Measurements from ENCODE around the gene DIDO1. TPM values are rescaled to one million over a fixed set of nuclear protein-coding genes. Genes with fewer than 3 reads are reported as not detected.

Gene DIDO1
- total and polyA plus RNA-seq, 9 of the 15 experiments (the other 6 are each of a cell fraction or from before 2014, with no cell fraction given) = 4.4 to 46.8 (median 31.2) TPM

GRCh38 chr20:62926229-62927127 is at the start of gene DIDO1 (continued):
- TF ChIP-seq THRB (CRISPR knock-in tag; conservative IDR thresholded peaks at IDR 0.05) (no peak), CEBPG (CRISPR knock-in tag; IDR thresholded peaks at IDR 0.05) (no peak), CEBPG (tag; conservative IDR thresholded peaks at IDR 0.05 in 1 of 2, IDR thresholded peaks at IDR 0.05 in 1 of 2) (no peak), ARID1B (IDR thresholded peaks at IDR 0.05) (no peak), HMG20A (CRISPR knock-in tag; conservative IDR thresholded peaks at IDR 0.05) (no peak), CBFA2T2 (conservative IDR thresholded peaks at IDR 0.05) (no peak), HMGXB4 (CRISPR knock-in tag; IDR thresholded peaks at IDR 0.05) (peak; percentile 74; the same call in 1 of the 2 replicates), ZNF444 (CRISPR knock-in tag; IDR thresholded peaks at IDR 0.05) (no peak), SNIP1 (IDR thresholded peaks at IDR 0.05; ENCODE audit: low read depth) (0 out of 2 replicates have a peak, but pooled peaks have one; percentile 45), ZNF146 (CRISPR knock-in tag; IDR thresholded peaks at IDR 0.05; ENCODE audit: unreplicated experiment) (no peak), FIP1L1 (IDR thresholded peaks at IDR 0.05; ENCODE audit: low read depth, low read length, poor library complexity, severe bottlenecking) (peak; percentile 93), PML (IDR thresholded peaks at IDR 0.05; ENCODE audit: low read length) (no peak), CREM (IDR thresholded peaks at IDR 0.05; ENCODE audit: low read depth) (peak; percentile 58; the same call in 1 of the 2 replicates), ZNF512 (tag; IDR thresholded peaks at IDR 0.05) (no peak), MIER1 (IDR thresholded peaks at IDR 0.05; ENCODE audit: low read depth) (no peak), SRF (CRISPR knock-in tag; IDR thresholded peaks at IDR 0.05) (peak in 1 of 2 experiments; percentile 28; a peak in 1 of 4 replicates), SMC3 (conservative IDR thresholded peaks at IDR 0.05; ENCODE audit: insufficient read depth, low read depth, low read length) (no peak), HMBOX1 (IDR thresholded peaks at IDR 0.05) (no peak), MEF2D (tag; conservative IDR thresholded peaks at IDR 0.05; ENCODE audit: low read depth) (no peak), LEF1 (IDR thresholded peaks at IDR 0.05) (no peak), GABPB1 (CRISPR knock-in tag; IDR thresholded peaks at IDR 0.05) (no peak), BRD9 (IDR thresholded peaks at IDR 0.05; ENCODE audit: low read depth, partially characterized antibody) (no peak), ZNF780A (CRISPR knock-in tag; IDR thresholded peaks at IDR 0.05) (no peak), ZNF583 (CRISPR knock-in tag; IDR thresholded peaks at IDR 0.05) (no peak), ZNF717 (CRISPR knock-in tag; IDR thresholded peaks at IDR 0.05) (no peak)

Measured in K562 (cell line).